K562 (cell line): ENCODE measurements around the gene BICD1. TPM values are rescaled to one million over a fixed set of nuclear protein-coding genes. Genes with fewer than 3 reads are reported as not detected.

Experiments
- ATAC-seq: fragments of 200-7000 bp; cut with Tn5 transposase; 3 replicates; pipeline ENCODE4 v1.9.1; 2020; ENCODE audit warnings: moderate library complexity
- BruUV-seq: library from RNA; stranded (reverse); fragments of 400-500 nt; replicated peaks from 2 replicates; lab custom pipeline; 2021; lab: Mats Ljungman, UMichigan
- CTCF ChIA-PET: fragments of 300-600 bp; formaldehyde crosslinking; extraction: SDS; loops from one replicate; lab custom pipeline; 2021; ENCODE audit warnings: low intra/inter-chr PET ratio; lab: Yijun Ruan, JAX
- POLR2A ChIA-PET: fragments of 300-600, 350-650 bp; sonication (Branson Sonifier 250); formaldehyde crosslinking; extraction: SDS; loops from one replicate; lab custom pipeline; 2021; ENCODE audit warnings: antibody characterized with exemption, inconsistent platforms; lab: Yijun Ruan, JAX
- DNase-seq, 4 experiments: peaks; one replicate each; pipeline versions ENCODE4 v3.0.0 to v3.0.0-alpha.2; 2011 to 2018; ENCODE audit warnings: low spot score in 3 of 4, mixed read lengths in 3 of 4; ENCODE audit errors: extremely low read depth in 1 of 4
- FAIRE-seq: peaks from 2 replicates; lab custom pipeline; 2011; peaks lifted over from hg19 to GRCh38; lab: Jason Lieb, UNC
- H2AFZ ChIP-seq: 2 replicates; pipeline ENCODE4 v1.6.0; 2011; ENCODE audit warnings: low read depth, low read length, control low read depth, inconsistent platforms
- H3K27ac ChIP-seq: fragments of 200-600 bp; 3 replicates; pipeline ENCODE4 v1.8.0; 2011; ENCODE audit warnings: low read depth, mild to moderate bottlenecking, control low read depth, inconsistent platforms, low read length, moderate library complexity, mixed read lengths; ENCODE audit errors: extremely low read depth
- H3K27me3 ChIP-seq, 2 experiments: fragments of 300-600 bp in 1 of 2; 2 replicates in 1 of 2; 3 replicates in 1 of 2; pipeline versions ENCODE4 v1.6.0 to v1.8.0; 2011; ENCODE audit warnings: inconsistent platforms in 2 of 2, low read length in 2 of 2, mild to moderate bottlenecking in 1 of 2, mixed read lengths in 1 of 2, moderate library complexity in 1 of 2; ENCODE audit not compliant: control insufficient read depth in 2 of 2, insufficient read depth in 2 of 2
- H3K36me3 ChIP-seq: fragments of 300-600 bp; 3 replicates; pipeline ENCODE4 v1.8.0; 2011; ENCODE audit warnings: mild to moderate bottlenecking, low read length, inconsistent platforms; ENCODE audit not compliant: control insufficient read depth, insufficient read depth
- H3K4me1 ChIP-seq, 2 experiments: fragments of 200-600 bp in 1 of 2; replicated peaks in 1 of 2; 2 replicates in 1 of 2; 3 replicates in 1 of 2; pipeline versions ENCODE4 v1.5.1 to v1.8.0; 2011; ENCODE audit warnings: inconsistent platforms in 2 of 2, low read length in 2 of 2, mild to moderate bottlenecking in 1 of 2, mixed read lengths in 1 of 2, moderate library complexity in 1 of 2; ENCODE audit not compliant: control insufficient read depth in 2 of 2, insufficient read depth in 2 of 2
- H3K4me2 ChIP-seq: 2 replicates; pipeline ENCODE4 v1.6.1; 2011; ENCODE audit warnings: low read length, control low read depth, inconsistent platforms, mixed read lengths; ENCODE audit not compliant: insufficient read depth
- H3K4me3 ChIP-seq: fragments of 200-600 bp; sonication (generic), shearing (Covaris generic); 2 replicates; pipeline ENCODE4 v1.5.1; 2016; ENCODE audit warnings: control low read depth, inconsistent platforms
- H3K79me2 ChIP-seq: fragments of 200-600 bp; 3 replicates; pipeline ENCODE4 v1.8.0; 2011; ENCODE audit warnings: low read length, inconsistent platforms; ENCODE audit not compliant: control insufficient read depth, insufficient read depth
- H3K9ac ChIP-seq, 2 experiments: 2 replicates each; pipeline versions ENCODE4 v1.6.0 to v1.6.1; 2011; ENCODE audit warnings: low read depth in 2 of 2, low read length in 2 of 2, control low read depth in 1 of 2, inconsistent platforms in 1 of 2, mild to moderate bottlenecking in 1 of 2, mixed read lengths in 1 of 2; ENCODE audit not compliant: insufficient read depth in 1 of 2
- H3K9me1 ChIP-seq: one replicate; pipeline ENCODE4 v1.6.0; 2011; ENCODE audit warnings: inconsistent platforms, mild to moderate bottlenecking, low read length, moderate library complexity; ENCODE audit not compliant: control insufficient read depth, insufficient read depth
- H3K9me3 ChIP-seq: replicated peaks from 2 replicates; pipeline ENCODE4 v1.5.1; 2011; ENCODE audit warnings: low read depth, low read length, inconsistent platforms; ENCODE audit not compliant: control insufficient read depth, insufficient read depth
- H4K20me1 ChIP-seq: replicated peaks from 2 replicates; pipeline ENCODE4 v1.6.1; 2011; ENCODE audit warnings: low read length, inconsistent platforms, mixed read lengths; ENCODE audit not compliant: control insufficient read depth, insufficient read depth
- ARNT ChIP-seq, 2 experiments: fragments of 450-650 bp; IDR thresholded peaks; 2 replicates each; pipeline ENCODE4 v1.6.1; 2016; ENCODE audit warnings: mild to moderate bottlenecking in 1 of 2
- CTCF ChIP-seq, 3 experiments: IDR thresholded peaks in 2 of 3; conservative IDR thresholded peaks in 1 of 3; 2 replicates each; pipeline ENCODE4 v1.5.1; 2011 to 2012; ENCODE audit warnings: low read length in 3 of 3, mild to moderate bottlenecking in 3 of 3, control low read depth in 2 of 3, improper control_type of control experiment in 1 of 3, inconsistent platforms in 1 of 3, low read depth in 1 of 3, mixed read lengths in 1 of 3, moderate library complexity in 1 of 3; ENCODE audit not compliant: insufficient read depth in 2 of 3
- CTCFL ChIP-seq: IDR thresholded peaks from 2 replicates; pipeline ENCODE4 v1.6.1; 2011; ENCODE audit warnings: borderline replicate concordance, low read depth, mild to moderate bottlenecking, moderate library complexity, low read length; ENCODE audit not compliant: insufficient read depth, poor library complexity, severe bottlenecking
- HOMEZ ChIP-seq: fragments of 250-450 bp; sonication (Bioruptor Pico); IDR thresholded peaks from 2 replicates; pipeline ENCODE4 v1.4.0; 2020; ENCODE audit warnings: mild to moderate bottlenecking, moderate library complexity
- RAD21 ChIP-seq, 2 experiments: fragments of 250-450 bp in 1 of 2; fragments of 450-650 bp in 1 of 2; sonication (Bioruptor Pico) in 1 of 2; formaldehyde crosslinking in 1 of 2; IDR thresholded peaks in 1 of 2; conservative IDR thresholded peaks in 1 of 2; 2 replicates each; pipeline versions ENCODE4 v1.4.0 to v1.8.0; 2020 to 2022; ENCODE audit warnings: mild to moderate bottlenecking in 2 of 2, moderate library complexity in 1 of 2
- YY1 ChIP-seq, 3 experiments: IDR thresholded peaks; 2 replicates each; pipeline ENCODE4 v1.6.1; 2011; ENCODE audit warnings: low read length in 2 of 3, mild to moderate bottlenecking in 2 of 3, moderate library complexity in 2 of 3, borderline replicate concordance in 1 of 3, control low read depth in 1 of 3, low read depth in 1 of 3; ENCODE audit not compliant: insufficient read depth in 3 of 3, insufficient replicate concordance in 2 of 3, control insufficient read depth in 1 of 3, insufficient read length in 1 of 3; ENCODE audit errors: extremely low read depth in 1 of 3
- ZNF830 ChIP-seq: fragments of 250-450 bp; sonication (Bioruptor Pico); IDR thresholded peaks from 2 replicates; pipeline ENCODE4 v1.5.0; 2021; ENCODE audit warnings: mild to moderate bottlenecking
- WGBS: fragments of 100-300 bp; shearing (Covaris generic); methylation state at CpG from one replicate; pipeline ENCODE4 v1.1.6; 2016; ENCODE audit warnings: low coverage, mixed read lengths; ENCODE audit not compliant: insufficient coverage; ENCODE audit errors: missing lambda C conversion rate; 5-methylcytosine and 5-hydroxymethylcytosine counted together
- in situ Hi-C: fragments of 300-500 bp; cut with MboI; formaldehyde crosslinking; loops from 4 replicates; pipeline ENCODE4 v1.15.0; 2018; ENCODE audit warnings: inconsistent platforms, mixed read lengths
- intact Hi-C: fragments of 100-400 bp; cut with micrococcal nuclease; formaldehyde crosslinking; loops from 2 replicates; pipeline ENCODE4 v1.14.2; 2022
- polyA plus RNA-seq, 8 experiments: library from polyadenylated mRNA; depleted of rRNA in 4 of 8; stranded (reverse) in 5 of 8; unstranded in 3 of 8; fragments of >200 nt; fragmentation: Nextera tagmentation in 2 of 8; fragmentation: Illumina TruSeq in 1 of 8; extraction: Ambion mirVana in 2 of 8; extraction: Trizol in 1 of 8; gene quantifications; 2 replicates each; pipeline versions ENCODE4 v1.2.1 to v1.2.3, GENCODE V29; 2011 to 2014; ENCODE audit warnings: inconsistent platforms in 1 of 8, missing spikeins in 1 of 8
- total RNA-seq, 7 experiments: library from RNA; depleted of rRNA in 6 of 7; stranded (reverse); fragments of >200 nt in 6 of 7; fragmentation: Illumina TruSeq in 2 of 7; extraction: Trizol in 2 of 7; gene quantifications; 2 replicates each; pipeline versions ENCODE4 v1.2.1 to v1.2.3, GENCODE V29; 2011 to 2021; ENCODE audit warnings: low replicate concordance in 1 of 7

Gene BICD1
- total and polyA plus RNA-seq, 9 of the 15 experiments (the other 6 are each of a cell fraction or from before 2014, with no cell fraction given), result 3.5 to 21.1 (median 12.5) TPM

GRCh38 chr12:32261638-32262037 lies 155.0 kb downstream of the BICD1 start:
- peak in 2 of 4 experiments; percentile 16 to 29 for DNase-seq
- CTCF ChIA-PET, result no interaction called here
- POLR2A ChIA-PET, result no interaction called here
- in situ Hi-C loops (no loop called here), intact Hi-C loops (loop anchor here (1.0 kb wide), 1 partner anchor 41 kb away; no protein-coding TSS in a partner anchor)
- H3K9me1 ChIP-seq, result no peaks in the 10 kb centered on the region
- H3K4me2 ChIP-seq, result no peak overlapping the region
- H2AFZ ChIP-seq, result peak overlapping the region; percentile 34; the same call in 1 of the 2 replicates
- BruUV-seq, result no TSS peak
- peaks cover 0 to 14% of the 10 kb centered on the region in 2 experiments; a peak in 2 of 5 replicates for H3K4me1 ChIP-seq
- H3K4me3 ChIP-seq, result no peak overlapping the region
- no peaks in the 10 kb centered on the region for H3K9me3 ChIP-seq
- FAIRE-seq, result no peak
- no peaks in the 10 kb centered on the region for H3K36me3 ChIP-seq
- H3K79me2 ChIP-seq, result no peaks in the 10 kb centered on the region
- peak; percentile 74 for ATAC-seq
- no peak overlapping the region for H3K9ac ChIP-seq
- no peaks in the 10 kb centered on the region for H3K27me3 ChIP-seq
- no peak overlapping the region for H3K27ac ChIP-seq
- WGBS, result 67% methylated on average over 1 of the region's 1 CpG
- no peaks in the 10 kb centered on the region for H4K20me1 ChIP-seq
- TF ChIP-seq HOMEZ, result no peak
- TF ChIP-seq YY1 (IDR thresholded peaks at IDR 0.05; ENCODE audit: borderline replicate concordance in 1 of 3, control insufficient read depth in 1 of 3, extremely low read depth in 1 of 3, insufficient read depth in 3 of 3, insufficient read length in 1 of 3, insufficient replicate concordance in 2 of 3, low read depth in 1 of 3, low read length in 2 of 3), result peak in 1 of 3 experiments; percentile 54
- peak; percentile 44 to 58 (median 51) for TF ChIP-seq CTCF (IDR thresholded peaks at IDR 0.05 in 2 of 3, conservative IDR thresholded peaks at IDR 0.05 in 1 of 3; ENCODE audit: insufficient read depth in 2 of 3, low read depth in 1 of 3, low read length in 3 of 3)
- no peak for TF ChIP-seq ARNT (IDR thresholded peaks at IDR 0.05)
- TF ChIP-seq CTCFL, result no peak
- no peak for TF ChIP-seq ZNF830 (CRISPR knock-in tag)
- peak in 1 of 2 experiments; percentile 56; a peak in 2 of 4 replicates for TF ChIP-seq RAD21 (CRISPR knock-in tag; conservative IDR thresholded peaks at IDR 0.05 in 1 of 2, IDR thresholded peaks at IDR 0.05 in 1 of 2)
